Measurements from ENCODE around the gene TAAR1. TPM values are rescaled to one million over a fixed set of nuclear protein-coding genes. Genes with fewer than 3 reads are reported as not detected.

The TAAR1 gene
- total RNA-seq, 1 experiment from 2014 or later, result not detected

DNA sequence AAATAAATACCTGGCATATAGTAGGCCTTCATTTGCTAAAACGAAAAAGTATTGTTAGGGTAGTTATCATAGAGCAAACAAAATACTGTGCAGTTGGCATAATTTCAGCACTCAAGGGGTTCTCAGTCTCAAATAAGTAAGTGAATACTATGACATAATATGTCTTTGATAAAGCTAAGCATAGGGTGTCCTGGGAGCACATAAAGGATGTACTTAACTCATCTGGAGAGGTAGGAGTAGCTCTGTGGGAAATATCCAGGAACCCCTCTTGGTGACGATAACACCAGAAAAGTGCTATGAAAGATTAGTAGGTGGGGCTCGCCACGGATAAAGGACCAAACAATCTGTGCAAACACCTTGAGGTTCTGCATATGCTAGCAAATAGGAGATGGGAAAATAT, 31.7 kb upstream of the TAAR1 start:
- Histone ChIP-seq H4K20me1 (ENCODE audit: insufficient read depth) (no peaks in the 10 kb centered on the region), H3K4me1 (ENCODE audit: control insufficient read depth in 1 of 2, insufficient read depth in 2 of 2, low read length in 2 of 2) (peaks cover 0 to 6% of the 10 kb centered on the region in 2 experiments; a peak in 1 of 4 replicates), H3K79me2 (ENCODE audit: insufficient read depth, low read length) (no peaks in the 10 kb centered on the region), H3K27ac (ENCODE audit: low read depth, low read length) (no peak overlapping the region), H3K9me2 (ENCODE audit: insufficient read depth) (no peaks in the 10 kb centered on the region), H3K9me3 (ENCODE audit: control insufficient read depth in 1 of 2, insufficient read depth in 1 of 2, low read depth in 1 of 2, low read length in 2 of 2) (no peaks in the 10 kb centered on the region), H3K36me3 (ENCODE audit: control insufficient read depth in 1 of 2, insufficient read depth in 2 of 2, low read length in 2 of 2) (no peaks in the 10 kb centered on the region), H3K4me2 (ENCODE audit: low read length) (no peak overlapping the region), H3K27me3 (ENCODE audit: insufficient read depth, low read length) (no peaks in the 10 kb centered on the region), H3K4me3 (replicated peaks in 1 of 2; ENCODE audit: low read depth in 1 of 2, low read length in 2 of 2) (no peak overlapping the region), H3K9ac (ENCODE audit: low read length) (no peak overlapping the region), H2AFZ (ENCODE audit: low read depth, low read length, poor library complexity, severe bottlenecking) (no peak overlapping the region)
- RAD21 ChIA-PET (ENCODE audit: low non-redundant PET in 1 of 2, low total read pairs in 2 of 2, uncharacterized antibody in 2 of 2, unreplicated experiment in 2 of 2), result no interaction called here
- ATAC-seq (no peak), DNase-seq (ENCODE audit: low read depth, low spot score) (no peak)
- no TSS peak for BruUV-seq (replicated peaks)
- intact Hi-C loops (cut with micrococcal nuclease), result no loop called here
- POLR2A ChIA-PET, result no interaction called here
- CTCF ChIA-PET, result no interaction called here
- TF ChIP-seq EGR1 (IDR thresholded peaks at IDR 0.05; ENCODE audit: low read depth), result no peak
- TF ChIP-seq CEBPB (IDR thresholded peaks at IDR 0.05; ENCODE audit: low read depth), result no peak
- TF ChIP-seq, protein P1, sequence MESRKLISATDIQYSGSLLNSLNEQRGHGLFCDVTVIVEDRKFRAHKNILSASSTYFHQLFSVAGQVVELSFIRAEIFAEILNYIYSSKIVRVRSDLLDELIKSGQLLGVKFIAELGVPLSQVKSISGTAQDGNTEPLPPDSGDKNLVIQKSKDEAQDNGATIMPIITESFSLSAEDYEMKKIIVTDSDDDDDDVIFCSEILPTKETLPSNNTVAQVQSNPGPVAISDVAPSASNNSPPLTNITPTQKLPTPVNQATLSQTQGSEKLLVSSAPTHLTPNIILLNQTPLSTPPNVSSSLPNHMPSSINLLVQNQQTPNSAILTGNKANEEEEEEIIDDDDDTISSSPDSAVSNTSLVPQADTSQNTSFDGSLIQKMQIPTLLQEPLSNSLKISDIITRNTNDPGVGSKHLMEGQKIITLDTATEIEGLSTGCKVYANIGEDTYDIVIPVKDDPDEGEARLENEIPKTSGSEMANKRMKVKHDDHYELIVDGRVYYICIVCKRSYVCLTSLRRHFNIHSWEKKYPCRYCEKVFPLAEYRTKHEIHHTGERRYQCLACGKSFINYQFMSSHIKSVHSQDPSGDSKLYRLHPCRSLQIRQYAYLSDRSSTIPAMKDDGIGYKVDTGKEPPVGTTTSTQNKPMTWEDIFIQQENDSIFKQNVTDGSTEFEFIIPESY (IDR thresholded peaks at IDR 0.05; ENCODE audit: extremely low read depth, insufficient replicate concordance, low read length), result no peak
- TF ChIP-seq, protein P2, sequence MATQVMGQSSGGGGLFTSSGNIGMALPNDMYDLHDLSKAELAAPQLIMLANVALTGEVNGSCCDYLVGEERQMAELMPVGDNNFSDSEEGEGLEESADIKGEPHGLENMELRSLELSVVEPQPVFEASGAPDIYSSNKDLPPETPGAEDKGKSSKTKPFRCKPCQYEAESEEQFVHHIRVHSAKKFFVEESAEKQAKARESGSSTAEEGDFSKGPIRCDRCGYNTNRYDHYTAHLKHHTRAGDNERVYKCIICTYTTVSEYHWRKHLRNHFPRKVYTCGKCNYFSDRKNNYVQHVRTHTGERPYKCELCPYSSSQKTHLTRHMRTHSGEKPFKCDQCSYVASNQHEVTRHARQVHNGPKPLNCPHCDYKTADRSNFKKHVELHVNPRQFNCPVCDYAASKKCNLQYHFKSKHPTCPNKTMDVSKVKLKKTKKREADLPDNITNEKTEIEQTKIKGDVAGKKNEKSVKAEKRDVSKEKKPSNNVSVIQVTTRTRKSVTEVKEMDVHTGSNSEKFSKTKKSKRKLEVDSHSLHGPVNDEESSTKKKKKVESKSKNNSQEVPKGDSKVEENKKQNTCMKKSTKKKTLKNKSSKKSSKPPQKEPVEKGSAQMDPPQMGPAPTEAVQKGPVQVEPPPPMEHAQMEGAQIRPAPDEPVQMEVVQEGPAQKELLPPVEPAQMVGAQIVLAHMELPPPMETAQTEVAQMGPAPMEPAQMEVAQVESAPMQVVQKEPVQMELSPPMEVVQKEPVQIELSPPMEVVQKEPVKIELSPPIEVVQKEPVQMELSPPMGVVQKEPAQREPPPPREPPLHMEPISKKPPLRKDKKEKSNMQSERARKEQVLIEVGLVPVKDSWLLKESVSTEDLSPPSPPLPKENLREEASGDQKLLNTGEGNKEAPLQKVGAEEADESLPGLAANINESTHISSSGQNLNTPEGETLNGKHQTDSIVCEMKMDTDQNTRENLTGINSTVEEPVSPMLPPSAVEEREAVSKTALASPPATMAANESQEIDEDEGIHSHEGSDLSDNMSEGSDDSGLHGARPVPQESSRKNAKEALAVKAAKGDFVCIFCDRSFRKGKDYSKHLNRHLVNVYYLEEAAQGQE (IDR thresholded peaks at IDR 0.05; ENCODE audit: low read depth), result no peak
- no peak for TF ChIP-seq SIN3A (IDR thresholded peaks at IDR 0.05; ENCODE audit: low read depth)
- no peak for TF ChIP-seq EZH2phosphoT487 (IDR thresholded peaks at IDR 0.05; ENCODE audit: borderline replicate concordance)
- TF ChIP-seq JUND (IDR thresholded peaks at IDR 0.05), result no peak
- no peak for TF ChIP-seq FOSL1 (IDR thresholded peaks at IDR 0.05; ENCODE audit: low read depth)
- no peak for TF ChIP-seq ZNF274 (IDR thresholded peaks at IDR 0.05; ENCODE audit: low read depth, low read length)
- TF ChIP-seq SRF (IDR thresholded peaks at IDR 0.05; ENCODE audit: low read depth), result no peak
